Measurements from ENCODE around the gene SERPINE2. TPM values are rescaled to one million over a fixed set of nuclear protein-coding genes. Genes with fewer than 3 reads are reported as not detected.

The SERPINE2 gene
- total and polyA plus RNA-seq, 8 donors: 21.7 to 107 (median 81.8) TPM

DNA sequence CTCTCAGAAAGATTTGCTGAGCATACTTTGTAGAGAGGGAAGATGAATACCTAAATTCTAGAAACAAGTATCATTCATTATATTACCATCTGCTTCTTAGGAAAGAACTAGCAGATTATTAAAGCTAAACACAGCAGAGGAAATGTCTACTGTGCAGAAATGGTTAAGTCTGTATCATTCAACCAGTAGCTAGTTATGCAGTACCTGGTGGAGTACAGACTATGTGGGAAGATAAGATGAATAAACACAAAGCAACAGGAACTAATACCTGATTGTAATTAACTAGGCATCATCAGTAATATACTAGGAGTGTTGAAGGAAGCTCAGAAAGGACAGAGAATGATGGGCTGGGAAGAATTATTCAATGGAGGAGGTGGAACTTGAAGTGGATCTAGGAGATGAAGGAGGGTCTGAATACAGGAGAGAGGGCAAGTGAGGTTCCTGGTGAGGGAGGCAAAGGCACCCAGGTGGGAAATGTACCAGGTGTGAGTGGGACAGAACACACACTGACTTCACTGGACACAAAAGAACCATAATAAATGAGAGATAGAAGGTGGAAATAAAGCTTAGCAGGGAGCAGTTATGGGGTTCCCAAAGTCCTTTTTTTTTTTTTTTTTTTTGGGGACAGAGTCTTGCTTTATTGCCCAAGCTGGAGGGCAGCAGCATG is 103.5 kb downstream of the SERPINE2 start:
- peaks cover 14 to 85% of the 10 kb centered on the region in 2 donors for H3K4me1 ChIP-seq
- TF ChIP-seq, protein P1, sequence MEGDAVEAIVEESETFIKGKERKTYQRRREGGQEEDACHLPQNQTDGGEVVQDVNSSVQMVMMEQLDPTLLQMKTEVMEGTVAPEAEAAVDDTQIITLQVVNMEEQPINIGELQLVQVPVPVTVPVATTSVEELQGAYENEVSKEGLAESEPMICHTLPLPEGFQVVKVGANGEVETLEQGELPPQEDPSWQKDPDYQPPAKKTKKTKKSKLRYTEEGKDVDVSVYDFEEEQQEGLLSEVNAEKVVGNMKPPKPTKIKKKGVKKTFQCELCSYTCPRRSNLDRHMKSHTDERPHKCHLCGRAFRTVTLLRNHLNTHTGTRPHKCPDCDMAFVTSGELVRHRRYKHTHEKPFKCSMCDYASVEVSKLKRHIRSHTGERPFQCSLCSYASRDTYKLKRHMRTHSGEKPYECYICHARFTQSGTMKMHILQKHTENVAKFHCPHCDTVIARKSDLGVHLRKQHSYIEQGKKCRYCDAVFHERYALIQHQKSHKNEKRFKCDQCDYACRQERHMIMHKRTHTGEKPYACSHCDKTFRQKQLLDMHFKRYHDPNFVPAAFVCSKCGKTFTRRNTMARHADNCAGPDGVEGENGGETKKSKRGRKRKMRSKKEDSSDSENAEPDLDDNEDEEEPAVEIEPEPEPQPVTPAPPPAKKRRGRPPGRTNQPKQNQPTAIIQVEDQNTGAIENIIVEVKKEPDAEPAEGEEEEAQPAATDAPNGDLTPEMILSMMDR (IDR thresholded peaks at IDR 0.05): no peak
- DNase-seq (no peak), ATAC-seq (no peak)
- H3K36me3 ChIP-seq: no peaks in the 10 kb centered on the region
- intact Hi-C loops (cut with DNase I): no loop called here
- H3K4me3 ChIP-seq: no peak overlapping the region
- no peaks in the 10 kb centered on the region for H3K27me3 ChIP-seq
- H3K27ac ChIP-seq: no peak overlapping the region
- no peaks in the 10 kb centered on the region for H3K9me3 ChIP-seq

GRCh38 chr2:223934870-223935269 is 104.2 kb downstream of the SERPINE2 start:
- intact Hi-C loops (cut with DNase I): no loop called here
- no peak overlapping the region for H3K4me3 ChIP-seq
- DNase-seq (no peak), ATAC-seq (no peak)
- H3K36me3 ChIP-seq: no peaks in the 10 kb centered on the region
- no peak overlapping the region for H3K27ac ChIP-seq
- H3K4me1 ChIP-seq: peaks cover 17 to 92% of the 10 kb centered on the region in 2 donors
- H3K27me3 ChIP-seq: no peaks in the 10 kb centered on the region
- no peaks in the 10 kb centered on the region for H3K9me3 ChIP-seq
- TF ChIP-seq, protein P1 (IDR thresholded peaks at IDR 0.05): no peak

GRCh38 chr2:223932816-223933800 is 106.0 kb downstream of the SERPINE2 start:
- no peak for DNase-seq
- H3K27ac ChIP-seq: no peak overlapping the region
- H3K27me3 ChIP-seq: no peaks in the 10 kb centered on the region
- ATAC-seq: no peak
- no peaks in the 10 kb centered on the region for H3K36me3 ChIP-seq
- no peaks in the 10 kb centered on the region for H3K9me3 ChIP-seq
- H3K4me3 ChIP-seq: no peak overlapping the region
- intact Hi-C loops (cut with DNase I): no loop called here
- H3K4me1 ChIP-seq: peaks cover 17 to 89% of the 10 kb centered on the region in 2 donors
- TF ChIP-seq, protein P1 (IDR thresholded peaks at IDR 0.05): no peak

GRCh38 chr2:223930103-223930976 is 108.7 kb downstream of the SERPINE2 start:
- no peak overlapping the region for H3K4me3 ChIP-seq
- H3K4me1 ChIP-seq: peaks cover 11 to 62% of the 10 kb centered on the region in 2 donors
- H3K27ac ChIP-seq: peak overlapping the region in 1 of 2 donors; percentile 15
- DNase-seq: peak in 3 of 4 donors; percentile 71 to 78 (median 74)
- TF ChIP-seq, protein P1 (IDR thresholded peaks at IDR 0.05): no peak
- ATAC-seq: peak; percentile 68
- peaks cover 0 to 6% of the 10 kb centered on the region in 2 donors for H3K9me3 ChIP-seq
- intact Hi-C loops (cut with DNase I): no loop called here
- no peaks in the 10 kb centered on the region for H3K36me3 ChIP-seq
- H3K27me3 ChIP-seq: no peaks in the 10 kb centered on the region
